ENCODE data around the gene ZNF410. TPM values are rescaled to one million over a fixed set of nuclear protein-coding genes. Genes with fewer than 3 reads are reported as not detected.
A peak's percentile ranks its signal among the peaks of the same experiment; 100 is the strongest.

The ZNF410 gene
- polyA plus RNA-seq, 1 donor (not counting 4 experiments of a cell fraction or from before 2014, with no cell fraction given), result 57.9 TPM

DNA sequence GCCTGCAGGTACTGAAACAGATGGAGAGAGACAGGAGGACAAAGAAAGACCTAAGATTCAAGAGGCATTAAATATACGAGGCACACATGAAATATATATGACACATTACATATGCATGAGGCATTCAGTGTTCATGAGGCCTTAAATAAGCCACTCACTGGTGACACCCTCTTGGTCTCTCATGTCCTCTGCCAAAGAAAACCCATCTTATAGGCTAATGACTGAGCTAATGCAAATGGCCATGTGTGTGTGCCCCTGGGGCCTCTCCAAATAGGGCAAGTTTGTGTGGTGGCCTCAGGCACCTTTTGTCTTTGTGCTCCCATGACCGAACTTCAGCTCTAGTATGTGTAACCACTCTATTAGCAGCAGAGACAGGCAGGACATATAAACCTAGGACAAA, 82.2 kb downstream of the ZNF410 start:
- Histone ChIP-seq H3K9ac (ENCODE audit: control insufficient read depth, extremely low read depth, insufficient read depth, low read length) (no peak overlapping the region), H4K20me1 (ENCODE audit: control insufficient read depth, extremely low read depth, insufficient read depth, low read length) (no peaks in the 10 kb centered on the region), H3K9me1 (ENCODE audit: control insufficient read depth, extremely low read depth, insufficient read depth, low read length) (no peaks in the 10 kb centered on the region), H3K4me3 (ENCODE audit: control insufficient read depth in 2 of 3, extremely low read depth in 1 of 3, insufficient read depth in 2 of 3, low read depth in 1 of 3, low read length in 3 of 3) (no peak overlapping the region), H3K79me2 (ENCODE audit: control insufficient read depth, insufficient read depth, low read length) (no peaks in the 10 kb centered on the region), H3K27ac (ENCODE audit: control insufficient read depth, insufficient read depth, low read length) (no peak overlapping the region), H3K4me2 (ENCODE audit: control insufficient read depth, extremely low read depth, insufficient read depth, low read depth, low read length) (no peak overlapping the region), H3K9me3 (ENCODE audit: control insufficient read depth, low read depth, low read length) (no peaks in the 10 kb centered on the region), H3K27me3 (ENCODE audit: control insufficient read depth, extremely low read depth, insufficient read depth, low read length) (no peaks in the 10 kb centered on the region), H2AFZ (ENCODE audit: control insufficient read depth, low read length) (no peak overlapping the region), H3K4me1 (ENCODE audit: control insufficient read depth, extremely low read depth, insufficient read depth, low read length) (no peaks in the 10 kb centered on the region), H3K36me3 (ENCODE audit: control insufficient read depth in 2 of 2, extremely low read depth in 1 of 2, insufficient read depth in 2 of 2, low read length in 2 of 2) (peaks cover 11 to 12% of the 10 kb centered on the region in 2 experiments)
- dilution Hi-C loops (cut with MboI; ENCODE audit: extremely low pct_ligation_motif_present, low sequenced_read_pairs), result no loop called here
- DNase-seq (ENCODE audit: low read depth, low spot score) (no peak), FAIRE-seq (no peak)
- TF ChIP-seq EZH2 (IDR thresholded peaks at IDR 0.05; ENCODE audit: low read length), result no peak
- TF ChIP-seq, protein P1, sequence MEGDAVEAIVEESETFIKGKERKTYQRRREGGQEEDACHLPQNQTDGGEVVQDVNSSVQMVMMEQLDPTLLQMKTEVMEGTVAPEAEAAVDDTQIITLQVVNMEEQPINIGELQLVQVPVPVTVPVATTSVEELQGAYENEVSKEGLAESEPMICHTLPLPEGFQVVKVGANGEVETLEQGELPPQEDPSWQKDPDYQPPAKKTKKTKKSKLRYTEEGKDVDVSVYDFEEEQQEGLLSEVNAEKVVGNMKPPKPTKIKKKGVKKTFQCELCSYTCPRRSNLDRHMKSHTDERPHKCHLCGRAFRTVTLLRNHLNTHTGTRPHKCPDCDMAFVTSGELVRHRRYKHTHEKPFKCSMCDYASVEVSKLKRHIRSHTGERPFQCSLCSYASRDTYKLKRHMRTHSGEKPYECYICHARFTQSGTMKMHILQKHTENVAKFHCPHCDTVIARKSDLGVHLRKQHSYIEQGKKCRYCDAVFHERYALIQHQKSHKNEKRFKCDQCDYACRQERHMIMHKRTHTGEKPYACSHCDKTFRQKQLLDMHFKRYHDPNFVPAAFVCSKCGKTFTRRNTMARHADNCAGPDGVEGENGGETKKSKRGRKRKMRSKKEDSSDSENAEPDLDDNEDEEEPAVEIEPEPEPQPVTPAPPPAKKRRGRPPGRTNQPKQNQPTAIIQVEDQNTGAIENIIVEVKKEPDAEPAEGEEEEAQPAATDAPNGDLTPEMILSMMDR (optimal IDR thresholded peaks at IDR 0.05 in 1 of 3, IDR thresholded peaks at IDR 0.05 in 1 of 3, conservative IDR thresholded peaks at IDR 0.05 in 1 of 3; ENCODE audit: extremely low read depth in 1 of 3, insufficient read depth in 2 of 3, low read length in 3 of 3), result no peak

DNA sequence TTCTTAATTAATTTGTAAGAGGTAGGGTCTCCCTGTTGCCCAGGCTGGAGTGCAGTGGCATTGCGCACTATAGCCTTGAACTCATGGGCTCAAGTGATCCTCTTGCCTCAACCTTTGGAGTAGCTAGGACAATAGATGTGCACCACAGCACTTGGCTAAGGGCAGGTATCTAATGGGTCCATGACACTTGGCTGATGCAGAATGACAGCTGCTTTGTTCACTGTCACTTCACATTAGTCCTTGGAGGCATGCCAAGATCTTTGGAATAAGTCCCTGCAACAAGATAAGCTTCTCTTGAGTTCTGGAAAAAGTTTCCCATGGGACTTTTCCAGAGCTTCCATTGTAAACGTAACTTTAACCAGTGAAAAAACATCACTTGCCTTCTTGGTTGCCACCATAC, 86.8 kb downstream of the ZNF410 start:
- peaks cover 14 to 16% of the 10 kb centered on the region in 2 experiments for H3K36me3 ChIP-seq (ENCODE audit: control insufficient read depth in 2 of 2, extremely low read depth in 1 of 2, insufficient read depth in 2 of 2, low read length in 2 of 2)
- H2AFZ ChIP-seq (ENCODE audit: control insufficient read depth, low read length), result no peak overlapping the region
- no peak for TF ChIP-seq EZH2 (IDR thresholded peaks at IDR 0.05; ENCODE audit: low read length)
- no peaks in the 10 kb centered on the region for H3K9me3 ChIP-seq (ENCODE audit: control insufficient read depth, low read depth, low read length)
- no peak overlapping the region for H3K9ac ChIP-seq (ENCODE audit: control insufficient read depth, extremely low read depth, insufficient read depth, low read length)
- no peak for DNase-seq (ENCODE audit: low read depth, low spot score)
- H3K4me1 ChIP-seq (ENCODE audit: control insufficient read depth, extremely low read depth, insufficient read depth, low read length), result no peaks in the 10 kb centered on the region
- H3K27ac ChIP-seq (ENCODE audit: control insufficient read depth, insufficient read depth, low read length), result no peak overlapping the region
- dilution Hi-C loops (cut with MboI; ENCODE audit: extremely low pct_ligation_motif_present, low sequenced_read_pairs), result no loop called here
- no peaks in the 10 kb centered on the region for H3K79me2 ChIP-seq (ENCODE audit: control insufficient read depth, insufficient read depth, low read length)
- H4K20me1 ChIP-seq (ENCODE audit: control insufficient read depth, extremely low read depth, insufficient read depth, low read length), result no peaks in the 10 kb centered on the region
- FAIRE-seq, result peak; percentile 46
- no peaks in the 10 kb centered on the region for H3K27me3 ChIP-seq (ENCODE audit: control insufficient read depth, extremely low read depth, insufficient read depth, low read length)
- no peaks in the 10 kb centered on the region for H3K9me1 ChIP-seq (ENCODE audit: control insufficient read depth, extremely low read depth, insufficient read depth, low read length)
- H3K4me3 ChIP-seq (ENCODE audit: control insufficient read depth in 2 of 3, extremely low read depth in 1 of 3, insufficient read depth in 2 of 3, low read depth in 1 of 3, low read length in 3 of 3), result no peak overlapping the region
- H3K4me2 ChIP-seq (ENCODE audit: control insufficient read depth, extremely low read depth, insufficient read depth, low read depth, low read length), result no peak overlapping the region

DNA sequence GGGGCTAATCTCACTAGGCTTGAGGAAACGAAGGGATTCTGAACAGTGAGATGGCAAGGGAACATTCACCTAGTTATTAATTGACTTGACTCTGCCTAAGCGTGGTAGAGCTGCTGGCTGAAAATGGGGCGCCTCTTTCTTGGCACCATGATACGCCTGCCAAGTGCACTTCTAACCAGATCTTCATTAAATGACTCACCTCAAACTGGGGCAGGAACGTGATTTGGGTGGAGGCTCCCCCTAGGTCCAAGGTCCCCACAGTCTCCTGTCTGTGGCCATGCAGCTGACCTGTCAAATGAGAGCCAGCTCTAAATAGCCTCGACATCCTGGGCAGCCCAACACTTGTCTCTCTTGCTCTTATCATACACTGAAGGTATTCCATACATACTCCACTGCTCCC, 89.5 kb downstream of the ZNF410 start:
- no peak overlapping the region for H3K4me3 ChIP-seq (ENCODE audit: control insufficient read depth in 2 of 3, extremely low read depth in 1 of 3, insufficient read depth in 2 of 3, low read depth in 1 of 3, low read length in 3 of 3)
- H3K27me3 ChIP-seq (ENCODE audit: control insufficient read depth, extremely low read depth, insufficient read depth, low read length), result no peaks in the 10 kb centered on the region
- H3K4me1 ChIP-seq (ENCODE audit: control insufficient read depth, extremely low read depth, insufficient read depth, low read length), result no peaks in the 10 kb centered on the region
- FAIRE-seq, result no peak
- dilution Hi-C loops (cut with MboI; ENCODE audit: extremely low pct_ligation_motif_present, low sequenced_read_pairs), result no loop called here
- H3K4me2 ChIP-seq (ENCODE audit: control insufficient read depth, extremely low read depth, insufficient read depth, low read depth, low read length), result no peak overlapping the region
- H3K36me3 ChIP-seq (ENCODE audit: control insufficient read depth in 2 of 2, extremely low read depth in 1 of 2, insufficient read depth in 2 of 2, low read length in 2 of 2), result peaks cover 10 to 11% of the 10 kb centered on the region in 2 experiments
- H3K27ac ChIP-seq (ENCODE audit: control insufficient read depth, insufficient read depth, low read length), result no peak overlapping the region
- no peak for DNase-seq (ENCODE audit: low read depth, low spot score)
- H3K9me3 ChIP-seq (ENCODE audit: control insufficient read depth, low read depth, low read length), result no peaks in the 10 kb centered on the region
- no peaks in the 10 kb centered on the region for H4K20me1 ChIP-seq (ENCODE audit: control insufficient read depth, extremely low read depth, insufficient read depth, low read length)
- no peak overlapping the region for H2AFZ ChIP-seq (ENCODE audit: control insufficient read depth, low read length)
- no peak overlapping the region for H3K9ac ChIP-seq (ENCODE audit: control insufficient read depth, extremely low read depth, insufficient read depth, low read length)
- H3K9me1 ChIP-seq (ENCODE audit: control insufficient read depth, extremely low read depth, insufficient read depth, low read length), result no peaks in the 10 kb centered on the region
- TF ChIP-seq, protein P1 (optimal IDR thresholded peaks at IDR 0.05 in 1 of 3, IDR thresholded peaks at IDR 0.05 in 1 of 3, conservative IDR thresholded peaks at IDR 0.05 in 1 of 3; ENCODE audit: extremely low read depth in 1 of 3, insufficient read depth in 2 of 3, low read length in 3 of 3), result no peak
- TF ChIP-seq EZH2 (IDR thresholded peaks at IDR 0.05; ENCODE audit: low read length), result no peak
- no peaks in the 10 kb centered on the region for H3K79me2 ChIP-seq (ENCODE audit: control insufficient read depth, insufficient read depth, low read length)

Data from keratinocyte (primary cell).